Liver (tissue), 9 donors: Measurements from ENCODE around the gene VMAC. TPM values are rescaled to one million over a fixed set of nuclear protein-coding genes. Genes with fewer than 3 reads are reported as not detected.
"Not testable (repeated sequence)": the region's sequence is repeated elsewhere in the genome, so short reads cannot be mapped to it uniquely, and the experiment has no call there.

Experiments used
- DNase-seq: peaks from one replicate; pipeline ENCODE4 v3.0.0-alpha.2; 2017; ENCODE audit warnings: low spot score
- H3K27ac ChIP-seq, 2 donors: one replicate each; pipeline ENCODE4 v1.7.0; 2013; ENCODE audit warnings: inconsistent platforms in 2 of 2, low read length in 2 of 2, control low read depth in 1 of 2, low read depth in 1 of 2, mild to moderate bottlenecking in 1 of 2
- H3K27me3 ChIP-seq, 4 donors: one replicate each; pipeline versions ENCODE4 v1.6.1 to v1.7.0; 2013; ENCODE audit warnings: low read length in 3 of 4, inconsistent platforms in 1 of 4, mild to moderate bottlenecking in 1 of 4, moderate library complexity in 1 of 4; ENCODE audit not compliant: control insufficient read depth in 4 of 4, insufficient read depth in 4 of 4
- H3K36me3 ChIP-seq, 4 donors: one replicate each; pipeline versions ENCODE4 v1.6.1 to v1.7.0; 2013; ENCODE audit warnings: low read length in 3 of 4, mild to moderate bottlenecking in 3 of 4, low read depth in 1 of 4, moderate library complexity in 1 of 4; ENCODE audit not compliant: control insufficient read depth in 4 of 4, insufficient read depth in 3 of 4
- H3K4me1 ChIP-seq, 4 donors: one replicate each; pipeline versions ENCODE4 v1.6.1 to v1.7.0; 2013; ENCODE audit warnings: low read length in 3 of 4, mild to moderate bottlenecking in 3 of 4, moderate library complexity in 1 of 4; ENCODE audit not compliant: control insufficient read depth in 4 of 4, insufficient read depth in 4 of 4
- H3K4me3 ChIP-seq, 3 donors: one replicate each; pipeline versions ENCODE4 v1.6.1 to v1.7.0; 2013; ENCODE audit warnings: low read length in 3 of 3, control low read depth in 1 of 3, low read depth in 1 of 3, mild to moderate bottlenecking in 1 of 3
- H3K9ac ChIP-seq, 2 donors: one replicate each; pipeline ENCODE4 v1.7.0; 2013; ENCODE audit warnings: low read length in 2 of 2, mild to moderate bottlenecking in 2 of 2, moderate library complexity in 2 of 2, control low read depth in 1 of 2, low read depth in 1 of 2
- H3K9me3 ChIP-seq, 4 donors: one replicate each; pipeline versions ENCODE4 v1.6.1 to v1.7.0; 2013; ENCODE audit warnings: low read length in 3 of 4; ENCODE audit not compliant: control insufficient read depth in 4 of 4
- ATF3 ChIP-seq: IDR thresholded peaks from 2 replicates; pipeline ENCODE4 v1.6.1; 2016; ENCODE audit warnings: antibody characterized with exemption
- CTCF ChIP-seq: fragments of 150-350 bp; IDR thresholded peaks from 2 replicates; pipeline ENCODE4 v1.5.1; 2017; ENCODE audit warnings: improper control_type of control experiment, low read depth, low read length; ENCODE audit not compliant: missing input control
- EGR1 ChIP-seq, 2 donors: IDR thresholded peaks; 2 replicates each; pipeline ENCODE4 v1.6.1; 2016 to 2018; ENCODE audit warnings: antibody characterized with exemption in 2 of 2, low read depth in 2 of 2
- FOXA1 ChIP-seq: IDR thresholded peaks from 2 replicates; pipeline ENCODE4 v1.6.1; 2016; ENCODE audit warnings: antibody characterized with exemption
- FOXA2 ChIP-seq: IDR thresholded peaks from 2 replicates; pipeline ENCODE4 v1.6.1; 2016; ENCODE audit warnings: antibody characterized with exemption
- GABPA ChIP-seq, 2 donors: IDR thresholded peaks in 1 of 2; conservative IDR thresholded peaks in 1 of 2; 2 replicates each; pipeline ENCODE4 v1.6.1; 2016; ENCODE audit warnings: antibody characterized with exemption in 2 of 2, mild to moderate bottlenecking in 1 of 2, moderate library complexity in 1 of 2
- HNF4A ChIP-seq, 2 donors: conservative IDR thresholded peaks; 2 replicates each; pipeline ENCODE4 v1.6.1; 2016; ENCODE audit warnings: antibody characterized with exemption in 2 of 2, mild to moderate bottlenecking in 2 of 2
- HNF4G ChIP-seq: IDR thresholded peaks from 2 replicates; pipeline ENCODE4 v1.6.1; 2016; ENCODE audit warnings: antibody characterized with exemption
- JUND ChIP-seq, 2 donors: IDR thresholded peaks; 2 replicates each; pipeline ENCODE4 v1.6.1; 2016; ENCODE audit warnings: antibody characterized with exemption in 2 of 2
- NR2F2 ChIP-seq: IDR thresholded peaks from 2 replicates; pipeline ENCODE4 v1.6.1; 2016; ENCODE audit warnings: antibody characterized with exemption
- RAD21 ChIP-seq, 2 donors: IDR thresholded peaks; 2 replicates each; pipeline ENCODE4 v1.6.1; 2016; ENCODE audit warnings: antibody characterized with exemption in 2 of 2, mild to moderate bottlenecking in 2 of 2
- RXRA ChIP-seq, 2 donors: IDR thresholded peaks; 2 replicates each; pipeline ENCODE4 v1.6.1; 2017 to 2018; ENCODE audit warnings: antibody characterized with exemption in 2 of 2, mild to moderate bottlenecking in 1 of 2
- SP1 ChIP-seq: IDR thresholded peaks from 2 replicates; pipeline ENCODE4 v1.6.1; 2018; ENCODE audit warnings: antibody characterized with exemption, mild to moderate bottlenecking
- TAF1 ChIP-seq: conservative IDR thresholded peaks from 2 replicates; pipeline ENCODE4 v1.6.1; 2016; ENCODE audit warnings: antibody characterized with exemption, mild to moderate bottlenecking
- YY1 ChIP-seq: IDR thresholded peaks from 2 replicates; pipeline ENCODE4 v1.6.1; 2016; ENCODE audit warnings: antibody characterized with exemption, mild to moderate bottlenecking
- ZBTB33 ChIP-seq: IDR thresholded peaks from 2 replicates; pipeline ENCODE4 v1.6.1; 2016; ENCODE audit warnings: antibody characterized with exemption
- WGBS: extraction: QIAGEN DNeasy Blood & Tissue Kit; methylation state at CpG from one replicate; pipeline ENCODE4 v1.1.7; 2013; 5-methylcytosine and 5-hydroxymethylcytosine counted together
- polyA plus RNA-seq, 2 donors: library from polyadenylated mRNA; stranded (reverse) in 1 of 2; unstranded in 1 of 2; fragments of 200-250 nt in 1 of 2; fragments of >200 nt in 1 of 2; fragmentation: Nextera tagmentation in 1 of 2; extraction: Ambion mirVana in 1 of 2; gene quantifications; one replicate each; pipeline versions ENCODE4 v1.2.1 to v1.2.3, GENCODE V29; 2013 to 2015
- total RNA-seq, 2 donors: library from RNA; depleted of rRNA; stranded (reverse); fragments of >200 nt; gene quantifications; one replicate each; pipeline ENCODE4 v1.2.3, GENCODE V29; 2014
- TF ChIP-seq, protein P1 (sequence below): IDR thresholded peaks from 2 replicates; pipeline ENCODE4 v1.6.1; 2016; ENCODE audit warnings: antibody characterized with exemption
- TF ChIP-seq, protein P2 (sequence below): IDR thresholded peaks from 2 replicates; pipeline ENCODE4 v1.6.1; 2016; ENCODE audit warnings: antibody characterized with exemption, mild to moderate bottlenecking
- donor health status: healthy.
- donor health status: healthy.
- donor health status: healthy.
- donor health status: healthy.
- donor health status: healthy.

The VMAC gene, protein sequence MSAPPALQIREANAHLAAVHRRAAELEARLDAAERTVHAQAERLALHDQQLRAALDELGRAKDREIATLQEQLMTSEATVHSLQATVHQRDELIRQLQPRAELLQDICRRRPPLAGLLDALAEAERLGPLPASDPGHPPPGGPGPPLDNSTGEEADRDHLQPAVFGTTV
- 1 to 10 TPM; 3.6 to 7.7 TPM for total RNA-seq
- polyA plus RNA-seq, result 1 to 10 TPM; 1.2 to 1.6 TPM

DNA sequence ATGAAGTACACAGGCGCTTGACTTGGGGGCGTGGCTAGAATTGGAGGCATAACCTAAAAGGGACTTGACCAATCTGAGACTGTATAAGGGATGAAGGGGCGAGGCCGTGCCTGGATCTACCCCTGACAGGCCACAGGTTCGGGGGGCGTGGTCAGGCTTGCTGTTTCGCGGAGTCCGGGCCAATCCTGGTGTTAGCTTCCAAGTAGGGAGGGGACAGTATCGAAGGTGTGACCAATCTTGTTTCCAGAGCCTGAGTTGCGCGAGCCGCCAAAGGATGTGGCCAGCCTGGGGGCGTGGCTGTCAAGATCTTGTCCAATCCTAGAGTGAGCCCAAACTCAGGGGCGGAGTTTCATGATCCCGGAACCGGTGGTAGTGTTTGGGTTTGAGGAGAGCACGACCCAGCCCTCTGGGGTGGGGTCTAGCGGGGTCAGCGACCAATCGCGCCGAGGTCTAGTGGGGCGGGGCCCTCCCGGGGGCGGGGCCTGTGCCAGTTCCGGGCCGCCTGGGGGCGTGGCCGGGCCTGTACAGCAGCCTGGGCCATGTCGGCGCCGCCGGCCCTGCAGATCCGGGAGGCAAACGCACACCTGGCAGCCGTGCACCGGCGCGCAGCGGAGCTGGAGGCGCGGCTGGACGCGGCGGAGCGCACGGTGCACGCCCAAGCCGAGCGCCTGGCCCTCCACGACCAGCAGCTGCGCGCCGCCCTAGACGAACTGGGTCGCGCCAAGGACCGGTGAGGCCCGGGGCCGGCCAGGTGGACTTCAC is at the start of gene VMAC:
TSS of gene VMAC (plus strand) at position 521 of the 762 bp plus-strand sequence. CDS start at position 540, 19 bp downstream.
- Histone ChIP-seq H3K9ac (peak within 1 kb of the TSS; percentile 66 to 95), H3K36me3 (peaks cover 0 to 9% (median 2%) of the 10 kb centered on the region in 4 donors), H3K27me3 (no peaks in the 10 kb centered on the region), H3K9me3 (no peaks in the 10 kb centered on the region), H3K27ac (peak within 1 kb of the TSS; percentile 96), H3K4me1 (peaks cover 3 to 39% (median 31%) of the 10 kb centered on the region in 4 donors), H3K4me3 (peak within 1 kb of the TSS; percentile 91 to 93 (median 93))
- under 1% methylated on average over 61 of the region's 61 CpGs for WGBS
- TF ChIP-seq HNF4A (conservative IDR thresholded peaks at IDR 0.05) (peak; percentile 34 to 62), GABPA (IDR thresholded peaks at IDR 0.05 in 1 of 2, conservative IDR thresholded peaks at IDR 0.05 in 1 of 2) (peak in 1 of 2 donors; percentile 77), ZBTB33 (no peak), HNF4G (no peak), SP1 (peak; percentile 97), EGR1 (IDR thresholded peaks at IDR 0.05; ENCODE audit: low read depth in 2 of 2) (peak; percentile 25 to 52), RXRA (IDR thresholded peaks at IDR 0.05) (peak; percentile 79 to 88), FOXA2 (peak; percentile 76), TAF1 (peak; percentile 1), NR2F2 (peak; percentile 91), FOXA1 (peak; percentile 7), YY1 (peak; percentile 12), ATF3 (no peak), RAD21 (IDR thresholded peaks at IDR 0.05) (no peak), CTCF (peak; percentile 3), JUND (IDR thresholded peaks at IDR 0.05) (peak in 1 of 2 donors; percentile 16)
- TF ChIP-seq, protein P1, sequence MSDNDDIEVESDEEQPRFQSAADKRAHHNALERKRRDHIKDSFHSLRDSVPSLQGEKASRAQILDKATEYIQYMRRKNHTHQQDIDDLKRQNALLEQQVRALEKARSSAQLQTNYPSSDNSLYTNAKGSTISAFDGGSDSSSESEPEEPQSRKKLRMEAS, result peak; percentile 69
- TF ChIP-seq, protein P2, sequence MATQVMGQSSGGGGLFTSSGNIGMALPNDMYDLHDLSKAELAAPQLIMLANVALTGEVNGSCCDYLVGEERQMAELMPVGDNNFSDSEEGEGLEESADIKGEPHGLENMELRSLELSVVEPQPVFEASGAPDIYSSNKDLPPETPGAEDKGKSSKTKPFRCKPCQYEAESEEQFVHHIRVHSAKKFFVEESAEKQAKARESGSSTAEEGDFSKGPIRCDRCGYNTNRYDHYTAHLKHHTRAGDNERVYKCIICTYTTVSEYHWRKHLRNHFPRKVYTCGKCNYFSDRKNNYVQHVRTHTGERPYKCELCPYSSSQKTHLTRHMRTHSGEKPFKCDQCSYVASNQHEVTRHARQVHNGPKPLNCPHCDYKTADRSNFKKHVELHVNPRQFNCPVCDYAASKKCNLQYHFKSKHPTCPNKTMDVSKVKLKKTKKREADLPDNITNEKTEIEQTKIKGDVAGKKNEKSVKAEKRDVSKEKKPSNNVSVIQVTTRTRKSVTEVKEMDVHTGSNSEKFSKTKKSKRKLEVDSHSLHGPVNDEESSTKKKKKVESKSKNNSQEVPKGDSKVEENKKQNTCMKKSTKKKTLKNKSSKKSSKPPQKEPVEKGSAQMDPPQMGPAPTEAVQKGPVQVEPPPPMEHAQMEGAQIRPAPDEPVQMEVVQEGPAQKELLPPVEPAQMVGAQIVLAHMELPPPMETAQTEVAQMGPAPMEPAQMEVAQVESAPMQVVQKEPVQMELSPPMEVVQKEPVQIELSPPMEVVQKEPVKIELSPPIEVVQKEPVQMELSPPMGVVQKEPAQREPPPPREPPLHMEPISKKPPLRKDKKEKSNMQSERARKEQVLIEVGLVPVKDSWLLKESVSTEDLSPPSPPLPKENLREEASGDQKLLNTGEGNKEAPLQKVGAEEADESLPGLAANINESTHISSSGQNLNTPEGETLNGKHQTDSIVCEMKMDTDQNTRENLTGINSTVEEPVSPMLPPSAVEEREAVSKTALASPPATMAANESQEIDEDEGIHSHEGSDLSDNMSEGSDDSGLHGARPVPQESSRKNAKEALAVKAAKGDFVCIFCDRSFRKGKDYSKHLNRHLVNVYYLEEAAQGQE, result peak; percentile 51
- DNase-seq, result peak; percentile 99

DNA sequence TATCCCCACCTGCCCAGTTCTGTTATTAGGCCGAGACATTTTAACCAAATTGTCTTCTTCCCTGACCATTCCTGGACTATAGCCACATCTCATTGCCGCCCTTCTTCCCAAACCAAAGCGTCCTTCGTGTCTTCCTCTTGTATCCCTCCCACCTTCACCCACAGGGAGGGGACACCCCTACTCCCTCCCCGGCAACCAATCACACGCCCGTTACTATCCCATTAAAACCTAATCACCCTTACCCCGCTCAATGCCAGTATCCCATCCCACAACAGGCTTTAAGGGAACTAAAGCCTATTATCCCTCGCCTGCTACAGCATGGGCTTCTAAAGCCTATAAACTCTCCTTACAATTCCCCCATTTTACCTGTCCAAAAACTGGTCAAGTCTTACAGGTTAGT is 49.5 kb upstream of the VMAC start:
- H3K4me3 ChIP-seq, H3K9ac ChIP-seq, H3K4me1 ChIP-seq, H3K36me3 ChIP-seq, H3K27ac ChIP-seq, H3K9me3 ChIP-seq, DNase-seq, H3K27me3 ChIP-seq: not testable (repeated sequence)
- 92% methylated on average over 9 of the region's 9 CpGs for WGBS
